OCI-M1 (cell line): ENCODE data around the gene MROH9.

Experiments
- DNase-seq: peaks from one replicate; lab custom pipeline; 2025; lab: John Stamatoyannopoulos, UW

The MROH9 gene

GRCh38 chr1:170967042-170967910 is 31.9 kb downstream of the MROH9 start:
- peak; percentile 71 for DNase-seq

GRCh38 chr1:170970256-170970655 is 34.9 kb downstream of the MROH9 start:
- DNase-seq = no peak

- no peak for DNase-seq
These were observed 43.1 kb downstream of the MROH9 start for GRCh38 chr1:170978371-170978910.

GRCh38 chr1:170985406-170985805 is 50.1 kb downstream of the MROH9 start:
- DNase-seq = no peak

- no peak for DNase-seq
These were observed 51.6 kb downstream of the MROH9 start for GRCh38 chr1:170986901-170987300.

GRCh38 chr1:170987424-170987823 is 52.1 kb downstream of the MROH9 start:
- no peak for DNase-seq

GRCh38 chr1:170993151-170993550 is 57.8 kb downstream of the MROH9 start:
- no peak for DNase-seq

GRCh38 chr1:170993717-170994116 is 58.4 kb downstream of the MROH9 start:
- DNase-seq = no peak

GRCh38 chr1:171014880-171015279 is 79.5 kb downstream of the MROH9 start:
- no peak for DNase-seq

GRCh38 chr1:171017426-171017825 is 82.1 kb downstream of the MROH9 start:
- DNase-seq = no peak

- DNase-seq = no peak
These were observed 84.6 kb downstream of the MROH9 start for GRCh38 chr1:171019971-171020370.

- no peak for DNase-seq
These were observed 97.7 kb downstream of the MROH9 start for GRCh38 chr1:171032822-171033702.

GRCh38 chr1:171037626-171038025 is 102.3 kb downstream of the MROH9 start:
- DNase-seq = no peak

GRCh38 chr1:171038284-171038683 is 103.0 kb downstream of the MROH9 start:
- no peak for DNase-seq

GRCh38 chr1:171048014-171048413 is 112.7 kb downstream of the MROH9 start:
- DNase-seq = no peak

- DNase-seq = no peak
These were observed 117.6 kb downstream of the MROH9 start for GRCh38 chr1:171052977-171053376.

GRCh38 chr1:171055966-171056643 is 120.8 kb downstream of the MROH9 start:
- DNase-seq = no peak

- no peak for DNase-seq
These were observed 126.2 kb downstream of the MROH9 start for GRCh38 chr1:171061425-171062143.

- no peak for DNase-seq
These were observed 127.6 kb downstream of the MROH9 start for GRCh38 chr1:171062902-171063301.

GRCh38 chr1:171075041-171075440 is 139.7 kb downstream of the MROH9 start:
- no peak for DNase-seq

- peak; percentile 58 for DNase-seq
These were observed 146.0 kb downstream of the MROH9 start for GRCh38 chr1:171081314-171081753.
